HG02571 (cell line): ENCODE measurements around the gene MCU.
"Not testable (repeated sequence)": the region's sequence is repeated elsewhere in the genome, so short reads cannot be mapped to it uniquely, and the experiment has no call there.

Source experiments
- ATAC-seq: cut with Tn5 transposase; IDR thresholded peaks from one replicate; pipeline ENCODE4 v1.9.1; 2021; ENCODE audit warnings: mild to moderate bottlenecking, moderate library complexity; ENCODE audit not compliant: unreplicated experiment

MCU gene

DNA sequence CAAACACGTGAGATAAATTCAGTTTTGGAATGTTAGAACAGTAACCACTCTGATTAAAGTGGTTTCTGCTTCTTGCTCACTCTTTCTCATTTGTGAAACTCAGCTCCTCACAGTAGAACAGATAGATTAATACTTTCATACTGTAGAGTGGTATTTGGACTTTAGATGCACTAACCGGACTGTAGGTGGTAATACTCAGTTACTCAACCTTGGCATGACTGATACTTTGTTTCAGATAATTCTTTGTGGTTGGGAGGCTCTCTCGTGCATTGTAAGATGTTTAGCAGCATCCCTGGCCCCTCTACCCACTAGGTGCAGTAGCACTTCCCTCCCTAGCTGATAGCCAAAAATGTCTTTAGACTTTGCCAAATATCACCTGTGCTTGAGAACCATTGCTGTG lies 37.6 kb downstream of the MCU start:
- ATAC-seq, result no peak

- ATAC-seq, result no peak
Measured at GRCh38 chr10:72730479-72730878, 38.5 kb downstream of the MCU start.

- no peak for ATAC-seq
Measured at GRCh38 chr10:72731916-72732419, 40.0 kb downstream of the MCU start.

DNA sequence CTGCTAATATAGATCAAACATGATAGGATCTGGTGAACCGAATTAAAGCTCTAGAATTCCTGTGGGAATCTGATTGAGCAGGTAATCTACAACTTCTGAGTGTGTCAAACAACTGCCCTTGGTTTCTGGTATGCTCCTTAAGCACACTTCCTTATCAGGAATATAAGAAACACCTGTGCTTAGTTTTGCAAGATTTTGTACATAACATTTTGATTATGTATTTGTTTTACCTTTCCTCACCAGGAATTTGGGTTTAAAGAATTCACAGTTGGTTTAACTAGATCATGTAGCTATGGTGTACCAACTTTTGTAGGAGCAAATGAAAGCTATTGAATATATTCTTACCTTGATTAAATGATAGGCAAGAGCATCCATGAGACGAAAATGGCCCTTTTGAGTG lies 40.6 kb downstream of the MCU start:
- ATAC-seq, result no peak

GRCh38 chr10:72733989-72734388 lies 42.0 kb downstream of the MCU start:
- ATAC-seq, result no peak

- ATAC-seq, result no peak
Measured at GRCh38 chr10:72735288-72735936, 43.5 kb downstream of the MCU start.

DNA sequence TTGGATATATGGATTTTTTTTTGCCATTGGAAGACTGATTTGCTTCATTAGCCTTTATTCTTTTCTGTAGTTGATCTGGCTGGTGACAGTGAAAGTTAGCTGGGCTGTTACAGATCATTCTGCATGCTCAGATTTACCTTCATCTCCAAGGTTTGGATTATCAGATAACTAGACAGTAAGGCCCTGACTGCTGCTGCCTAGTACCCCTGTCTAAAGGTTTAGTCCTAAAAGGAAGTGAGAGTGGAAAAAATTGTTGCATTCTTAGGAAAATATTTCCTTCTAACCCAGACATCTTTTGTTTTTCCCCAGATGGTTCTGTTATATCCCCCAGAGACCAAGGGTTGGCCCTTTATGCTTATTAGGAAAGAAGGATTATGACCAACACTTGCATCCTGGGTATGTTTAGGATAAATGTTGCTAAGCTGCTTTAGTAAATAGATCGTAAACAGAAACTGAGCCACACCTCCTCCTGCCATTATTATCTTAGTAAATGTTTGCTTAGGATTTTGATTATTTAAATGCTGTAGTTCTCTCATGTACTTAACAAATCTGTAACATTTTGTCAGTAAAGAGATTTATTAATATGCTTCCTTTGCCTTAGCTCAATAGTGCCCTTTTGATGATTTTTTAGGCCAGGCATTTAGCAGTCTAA lies 44.4 kb downstream of the MCU start:
- ATAC-seq, result no peak

DNA sequence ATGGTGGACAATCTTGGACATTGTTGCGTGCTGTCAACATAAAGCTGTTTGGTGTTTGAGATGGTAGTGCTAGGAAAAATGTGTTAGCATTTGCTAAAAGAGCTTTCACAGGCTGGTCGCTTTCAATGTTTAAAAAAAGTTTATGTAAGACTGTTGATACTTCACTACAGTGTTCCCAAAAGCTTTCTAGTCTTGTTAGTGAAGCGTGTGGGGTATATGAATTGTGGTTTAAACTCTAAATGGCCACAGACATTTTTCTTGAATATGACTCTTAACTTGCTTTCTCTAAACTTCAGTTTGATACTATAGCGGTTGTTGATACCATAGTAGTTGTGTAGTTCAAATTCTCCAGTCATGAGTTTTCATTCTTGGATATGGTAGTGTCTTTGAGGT lies 44.9 kb downstream of the MCU start:
- no peak for ATAC-seq

GRCh38 chr10:72737357-72737756 lies 45.4 kb downstream of the MCU start:
- not testable (repeated sequence) for ATAC-seq

DNA sequence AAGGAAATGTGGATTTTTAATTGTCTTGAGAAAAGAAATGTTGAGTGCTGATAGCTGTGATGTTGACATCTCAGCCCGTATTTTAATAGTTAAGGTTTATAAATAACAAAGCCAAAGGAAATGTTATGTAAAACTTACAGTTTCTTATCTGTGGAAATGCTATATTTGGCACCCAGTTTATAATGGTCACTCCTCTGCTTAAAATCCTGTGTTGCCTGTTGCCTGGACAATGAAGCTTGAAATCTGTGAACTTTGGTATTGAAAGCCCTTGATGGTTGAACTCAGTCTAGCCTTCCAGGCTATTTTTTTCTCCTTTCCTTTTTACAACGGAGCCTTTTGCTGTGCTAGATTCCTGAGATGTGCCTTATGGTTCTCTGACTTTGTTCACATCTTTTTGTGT lies 46.5 kb downstream of the MCU start:
- ATAC-seq, result no peak

- ATAC-seq, result no peak
Measured at GRCh38 chr10:72740528-72740927, 48.6 kb downstream of the MCU start.

- no peak for ATAC-seq
Measured at GRCh38 chr10:72742092-72742491, 50.1 kb downstream of the MCU start.

DNA sequence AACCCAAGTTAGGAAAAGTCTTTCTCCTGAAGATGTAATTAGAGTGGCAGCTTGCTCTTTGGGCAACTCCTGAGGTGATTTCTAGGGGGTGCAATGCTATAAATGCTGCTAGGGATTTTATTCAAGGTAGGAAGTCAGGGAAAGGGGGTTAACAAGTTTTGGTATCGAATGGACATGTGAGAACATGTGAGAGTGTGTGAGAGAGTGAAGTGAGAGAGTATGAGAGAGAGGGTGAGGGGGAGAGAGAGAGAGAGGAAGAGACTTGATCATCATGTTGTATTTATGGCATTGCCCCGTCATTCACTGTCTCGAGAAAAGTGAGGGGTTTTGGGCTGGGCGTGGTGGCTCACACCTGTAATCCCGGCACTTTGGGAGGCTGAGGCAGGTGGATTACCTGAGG lies 50.9 kb downstream of the MCU start:
- no peak for ATAC-seq

DNA sequence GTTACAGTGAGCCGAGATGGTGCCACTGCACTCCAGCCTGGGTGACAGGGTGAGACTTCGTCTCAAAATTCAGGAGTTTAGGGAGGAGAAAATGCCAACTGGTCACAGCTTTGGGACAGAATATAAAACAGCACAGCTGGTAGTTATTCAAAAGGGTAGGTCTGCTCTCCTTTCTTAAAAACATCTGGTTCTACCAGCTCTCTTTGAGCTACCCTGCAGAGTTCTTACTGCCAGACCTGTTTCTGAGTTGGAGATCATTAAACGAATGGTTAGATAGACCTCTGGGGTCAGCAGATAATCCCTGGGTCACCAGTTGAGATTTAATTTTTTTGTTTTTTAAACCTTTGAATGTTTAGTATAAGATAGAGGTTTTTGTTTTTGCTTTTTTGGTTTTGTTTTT lies 52.6 kb downstream of the MCU start:
- no peak for ATAC-seq

GRCh38 chr10:72746426-72747363 lies 54.8 kb downstream of the MCU start:
- no peak for ATAC-seq

DNA sequence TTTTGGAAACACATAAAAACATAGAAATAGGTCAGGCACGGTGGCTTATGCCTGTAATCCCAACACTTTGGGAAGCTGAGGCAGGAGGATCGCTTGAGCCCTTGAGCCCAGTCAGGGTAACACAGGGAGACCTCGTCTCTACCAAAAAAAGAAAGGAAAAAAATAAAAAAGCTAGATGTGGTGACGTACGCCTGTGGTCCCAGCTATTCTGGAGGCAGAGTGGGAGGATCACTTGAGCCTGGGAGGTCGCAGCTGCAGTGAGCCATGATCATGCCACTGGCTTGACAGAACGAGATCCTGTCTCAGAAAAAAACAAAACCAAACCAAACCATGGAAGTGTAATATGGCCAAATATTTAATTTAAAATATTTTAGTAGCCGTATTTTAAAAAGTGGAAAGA lies 55.6 kb downstream of the MCU start:
- ATAC-seq, result no peak

- no peak for ATAC-seq
Measured at GRCh38 chr10:72753760-72754231, 61.9 kb downstream of the MCU start.

GRCh38 chr10:72754275-72755032 lies 62.5 kb downstream of the MCU start:
- ATAC-seq, result no peak

- no peak for ATAC-seq
Measured at GRCh38 chr10:72756674-72757385, 64.9 kb downstream of the MCU start.

GRCh38 chr10:72757732-72758131 lies 65.8 kb downstream of the MCU start:
- ATAC-seq, result no peak
